ENCODE results near the gene COX10.

- TF ChIP-seq, protein P1, sequence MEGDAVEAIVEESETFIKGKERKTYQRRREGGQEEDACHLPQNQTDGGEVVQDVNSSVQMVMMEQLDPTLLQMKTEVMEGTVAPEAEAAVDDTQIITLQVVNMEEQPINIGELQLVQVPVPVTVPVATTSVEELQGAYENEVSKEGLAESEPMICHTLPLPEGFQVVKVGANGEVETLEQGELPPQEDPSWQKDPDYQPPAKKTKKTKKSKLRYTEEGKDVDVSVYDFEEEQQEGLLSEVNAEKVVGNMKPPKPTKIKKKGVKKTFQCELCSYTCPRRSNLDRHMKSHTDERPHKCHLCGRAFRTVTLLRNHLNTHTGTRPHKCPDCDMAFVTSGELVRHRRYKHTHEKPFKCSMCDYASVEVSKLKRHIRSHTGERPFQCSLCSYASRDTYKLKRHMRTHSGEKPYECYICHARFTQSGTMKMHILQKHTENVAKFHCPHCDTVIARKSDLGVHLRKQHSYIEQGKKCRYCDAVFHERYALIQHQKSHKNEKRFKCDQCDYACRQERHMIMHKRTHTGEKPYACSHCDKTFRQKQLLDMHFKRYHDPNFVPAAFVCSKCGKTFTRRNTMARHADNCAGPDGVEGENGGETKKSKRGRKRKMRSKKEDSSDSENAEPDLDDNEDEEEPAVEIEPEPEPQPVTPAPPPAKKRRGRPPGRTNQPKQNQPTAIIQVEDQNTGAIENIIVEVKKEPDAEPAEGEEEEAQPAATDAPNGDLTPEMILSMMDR (IDR thresholded peaks at IDR 0.05 in 8 of 11, conservative IDR thresholded peaks at IDR 0.05 in 3 of 11): no peak
- TF ChIP-seq POLR2A (IDR thresholded peaks at IDR 0.05) (no peak), POLR2AphosphoS5 (IDR thresholded peaks at IDR 0.05) (no peak)
Observed at GRCh38 chr17:14202388-14203166, 133.3 kb downstream of the COX10 start.

All from spleen (tissue), 7 donors.